Measurements from ENCODE around the gene ZSWIM8.
"Not testable (repeated sequence)": the region's sequence is repeated elsewhere in the genome, so short reads cannot be mapped to it uniquely, and the experiment has no call there.

The ZSWIM8 gene

DNA sequence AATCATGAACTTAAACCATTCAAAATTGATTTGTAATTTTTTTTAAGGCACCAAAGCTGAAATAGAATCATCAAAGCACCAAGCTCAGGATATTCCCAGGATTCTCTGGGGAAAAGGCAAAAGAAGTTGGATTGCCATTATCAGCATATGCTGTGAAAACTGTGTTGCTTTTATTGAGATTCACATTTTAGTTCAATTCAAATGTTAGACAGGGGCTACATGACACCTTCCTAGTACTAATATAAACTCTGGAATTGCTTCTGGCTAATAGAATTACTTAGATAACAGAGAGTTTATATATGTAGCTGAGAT lies 30.3 kb downstream of the ZSWIM8 start:
- DNase-seq, result no peak

DNA sequence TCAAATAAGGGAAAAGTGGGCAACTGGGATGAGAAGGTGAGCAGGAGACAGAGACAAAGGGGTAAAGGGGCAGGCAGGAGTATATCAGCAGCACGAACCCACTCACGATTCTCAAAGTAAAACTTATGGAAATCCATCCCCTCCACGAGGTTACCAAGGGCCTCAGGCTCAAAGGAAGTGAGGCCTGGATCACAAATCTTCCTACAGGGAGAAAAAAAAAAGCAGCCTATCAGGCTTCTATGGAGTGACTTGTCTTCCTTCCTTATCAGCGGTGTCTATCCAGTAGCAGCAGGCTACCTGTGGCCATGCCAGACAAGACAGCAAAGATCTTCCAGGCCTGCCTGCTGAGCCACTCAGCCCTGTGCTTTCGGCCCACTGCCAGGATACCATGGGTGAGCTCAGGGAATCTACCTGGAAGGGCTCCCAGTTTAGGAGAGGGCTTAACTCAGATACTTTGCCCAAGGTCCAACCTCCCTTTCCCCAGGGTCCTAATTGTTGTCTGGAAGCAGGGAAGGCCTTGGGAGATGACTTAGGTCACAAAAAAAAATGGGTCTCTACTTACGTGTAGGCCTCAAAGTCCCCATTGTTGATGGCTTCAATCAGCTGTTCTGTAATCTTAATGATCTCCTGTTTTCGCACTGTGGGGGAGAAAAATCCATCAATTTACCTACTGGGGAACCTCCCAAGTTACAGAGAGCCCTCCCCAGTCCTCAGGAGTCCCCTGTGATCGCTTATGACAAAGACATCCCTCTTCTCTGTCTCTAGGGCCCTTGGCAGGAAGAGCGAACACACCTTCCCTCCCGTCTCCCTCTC lies 31.7 kb downstream of the ZSWIM8 start:
- no peak for DNase-seq

DNA sequence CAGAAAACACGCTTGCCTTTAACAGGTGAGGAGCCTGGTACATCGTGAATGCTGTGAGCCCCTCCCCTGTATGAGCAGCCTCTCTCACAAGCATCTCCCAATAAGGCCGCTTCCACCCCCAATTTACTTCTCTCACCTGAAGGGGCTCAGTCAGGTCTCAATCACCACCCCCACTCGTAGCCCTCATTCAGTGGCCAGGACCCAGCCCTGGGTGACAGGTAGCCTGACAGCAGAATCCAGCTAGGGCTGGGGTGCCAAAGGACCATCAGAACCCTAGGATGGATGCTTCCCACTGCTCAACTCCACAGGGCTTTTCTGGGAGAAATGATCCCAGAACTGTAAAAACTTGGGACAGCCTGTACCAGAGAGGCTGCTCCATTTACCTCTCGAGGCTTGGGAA lies 32.4 kb downstream of the ZSWIM8 start:
- DNase-seq, result no peak

DNA sequence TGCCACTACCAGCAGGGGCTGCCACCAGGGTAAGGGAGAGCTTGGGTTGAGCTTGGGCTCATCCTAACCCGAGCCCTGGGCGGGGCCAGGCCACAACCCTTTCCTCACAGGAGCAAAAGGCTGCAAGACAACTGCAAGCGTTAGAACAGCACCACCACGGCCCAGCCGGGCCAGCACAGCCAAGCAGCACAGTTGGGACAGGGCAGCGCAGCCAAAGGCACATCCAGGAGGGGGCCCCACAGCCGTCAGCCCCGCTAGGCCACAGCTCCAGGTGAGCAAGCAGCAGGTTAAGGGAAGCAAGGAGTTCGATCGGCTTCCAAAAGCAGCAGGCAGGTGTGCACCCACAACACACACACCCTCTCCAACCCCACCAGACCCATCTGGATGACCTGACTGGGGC lies 33.0 kb downstream of the ZSWIM8 start:
- no peak for DNase-seq

DNA sequence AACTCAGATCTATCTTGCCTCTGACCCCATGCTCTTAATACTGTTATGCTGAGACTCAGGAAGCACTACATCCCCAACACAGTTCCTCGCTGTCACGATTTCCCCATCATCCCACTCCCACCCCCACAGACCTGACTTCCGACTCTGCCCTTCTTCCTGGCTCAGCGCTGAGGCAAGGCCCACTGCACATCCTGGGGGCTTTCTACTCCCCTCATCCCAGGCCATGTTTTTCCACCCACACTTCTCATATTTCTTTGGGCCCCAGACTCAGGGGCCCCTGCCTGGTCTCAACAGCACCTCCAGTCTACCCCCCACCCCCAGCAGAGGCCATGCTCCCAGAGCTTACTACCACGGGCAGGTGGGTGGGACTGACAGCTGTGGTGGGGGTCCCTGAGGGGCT lies 33.7 kb downstream of the ZSWIM8 start:
- DNase-seq, result no peak

DNA sequence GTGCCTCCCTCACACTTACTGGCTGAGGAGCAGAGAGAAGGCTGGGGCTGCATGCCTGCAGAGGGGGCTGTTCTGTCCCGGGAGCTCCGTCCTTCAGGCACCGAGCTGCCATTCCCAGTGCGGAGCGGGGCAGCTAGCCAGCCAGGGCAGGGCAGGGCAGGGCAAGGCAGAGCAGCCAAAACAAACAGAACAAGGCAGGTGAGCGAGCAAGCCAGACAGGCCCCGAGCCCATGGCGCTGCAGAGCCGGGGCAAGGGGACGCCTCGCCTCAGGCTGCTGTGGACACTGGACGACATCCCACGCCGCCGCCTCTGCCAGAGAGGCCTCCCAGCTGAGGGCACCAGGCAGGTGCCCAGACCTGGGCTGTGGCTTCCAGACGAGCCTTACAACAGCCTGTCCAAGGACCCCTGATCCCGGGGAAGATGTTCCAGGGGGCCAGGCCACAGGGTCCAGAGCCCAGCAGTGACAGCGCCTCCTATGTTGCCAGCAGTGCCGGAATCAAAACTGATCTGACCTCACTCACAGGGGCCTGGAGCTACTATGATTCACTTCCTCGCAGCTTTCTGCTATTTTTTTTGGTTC lies 34.2 kb downstream of the ZSWIM8 start:
- DNase-seq, result no peak

DNA sequence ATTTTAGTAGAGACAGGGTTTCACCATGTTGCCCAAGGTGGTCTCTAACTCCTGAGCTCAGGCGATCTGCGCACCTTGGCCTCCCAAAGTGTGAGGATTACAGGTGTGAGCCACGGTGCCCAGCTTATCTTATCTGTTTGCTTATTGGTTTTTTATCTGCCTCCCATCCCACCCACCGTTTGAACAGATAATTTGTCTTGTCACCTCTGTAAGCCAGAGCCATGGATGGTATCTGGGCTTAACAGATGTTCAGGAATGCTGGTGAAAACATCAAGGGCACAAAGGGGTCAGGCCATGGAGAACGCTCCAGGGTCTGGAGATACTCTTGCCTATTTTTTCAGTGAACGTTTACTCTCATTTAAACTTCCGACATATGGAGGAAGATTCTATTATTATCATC lies 38.0 kb downstream of the ZSWIM8 start:
- DNase-seq, result no peak

DNA sequence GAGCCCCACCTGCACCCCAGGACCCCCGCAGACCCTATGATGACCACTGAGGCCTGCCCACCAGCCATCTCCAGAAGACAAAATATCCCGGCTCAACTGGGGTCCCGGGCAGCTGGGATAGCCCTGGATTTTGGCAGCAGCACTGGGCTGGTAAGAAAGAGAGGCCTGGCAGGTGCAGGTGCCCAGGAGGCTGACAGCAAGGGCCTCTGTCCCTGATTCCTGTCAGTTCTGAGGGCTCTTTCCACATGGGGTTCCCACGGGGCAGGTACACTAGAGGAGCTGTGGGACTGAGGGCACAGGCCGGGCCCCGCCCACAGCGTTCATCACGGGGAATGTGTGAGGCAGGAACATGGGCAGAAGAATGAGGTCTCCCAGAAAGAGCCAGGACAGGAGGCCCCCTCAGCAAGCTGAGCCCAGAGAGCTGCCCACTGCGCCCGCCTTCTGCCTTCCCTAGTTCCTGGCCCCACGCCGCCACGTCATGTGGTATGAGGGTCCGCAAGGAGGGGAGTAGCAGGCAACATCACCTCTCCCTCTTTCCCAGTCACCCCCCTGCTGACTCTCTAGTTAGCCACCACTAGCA lies 38.8 kb downstream of the ZSWIM8 start:
- DNase-seq, result no peak

DNA sequence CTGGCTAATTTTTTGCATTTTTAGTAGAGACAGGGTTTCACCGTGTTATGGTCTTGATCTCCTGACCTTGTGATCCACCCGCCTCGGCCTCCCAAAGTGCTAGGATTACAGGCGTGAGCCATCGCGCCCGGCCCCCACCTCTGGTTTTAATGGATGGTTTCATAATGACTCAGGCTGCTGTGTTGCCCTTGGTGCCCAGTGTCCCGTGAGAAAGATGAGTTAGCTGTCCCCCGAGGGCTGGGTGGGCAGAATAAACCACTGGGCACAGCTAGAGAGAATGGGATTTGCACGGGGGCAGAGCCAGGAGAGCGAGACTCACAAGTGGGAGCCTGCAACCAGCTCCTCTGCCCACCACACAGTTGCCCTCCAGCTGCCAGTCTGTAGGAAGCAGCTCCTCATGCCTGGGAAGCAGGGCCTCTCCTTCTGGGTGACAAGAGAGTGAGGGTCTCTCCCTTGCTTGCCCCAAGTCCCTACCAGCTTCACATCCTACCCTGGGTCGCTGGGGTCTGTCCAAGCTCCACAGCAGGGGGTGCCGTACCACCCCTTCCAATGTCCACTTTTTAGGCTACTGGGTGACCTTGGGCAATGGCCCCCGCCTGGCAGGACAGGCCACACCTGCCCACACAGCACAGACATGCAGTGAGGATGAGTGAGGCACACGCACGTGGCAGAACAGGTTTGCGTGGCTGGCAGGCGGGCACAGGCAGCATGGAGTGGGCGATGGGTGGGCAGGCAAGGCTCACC lies 42.1 kb downstream of the ZSWIM8 start:
- no peak for DNase-seq

DNA sequence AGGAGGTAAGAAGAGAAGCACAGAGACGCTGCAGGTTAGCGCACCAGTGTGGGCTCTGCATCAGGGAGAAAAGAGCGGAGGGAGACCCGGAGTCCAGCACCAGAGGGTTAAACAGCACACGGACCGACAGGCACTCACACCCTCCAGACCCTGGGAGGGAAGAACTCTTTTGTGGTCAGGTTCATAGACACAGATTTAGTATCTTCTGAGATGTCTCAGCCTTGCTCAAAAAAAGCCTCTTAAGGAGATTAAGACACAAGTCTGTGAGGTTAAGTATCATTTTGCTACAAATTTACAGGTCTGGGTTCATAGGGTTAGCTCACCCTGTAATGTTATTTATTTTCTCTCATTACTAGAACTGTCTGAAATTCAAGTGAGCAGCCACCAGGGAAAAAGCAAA lies 42.8 kb downstream of the ZSWIM8 start:
- no peak for DNase-seq

DNA sequence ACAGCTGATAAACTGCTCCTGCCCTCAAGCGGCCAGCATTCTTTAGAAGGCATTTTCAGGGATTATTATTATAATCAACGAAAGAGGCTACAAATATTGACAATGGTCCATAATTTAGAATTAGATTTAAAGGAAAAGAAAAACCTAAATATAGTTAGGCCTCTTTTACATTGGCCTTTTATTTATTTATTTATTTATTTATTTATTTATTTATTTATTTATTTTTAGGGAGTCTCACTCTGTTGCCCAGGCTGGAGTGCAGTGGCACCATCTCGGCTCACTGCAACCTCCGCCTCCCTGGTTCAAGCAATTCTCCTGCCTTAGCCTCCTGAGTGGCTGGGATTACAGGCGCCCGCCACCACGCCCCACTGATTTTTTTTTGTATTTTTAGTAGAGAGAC lies 43.7 kb downstream of the ZSWIM8 start:
- DNase-seq, result not testable (repeated sequence)

DNA sequence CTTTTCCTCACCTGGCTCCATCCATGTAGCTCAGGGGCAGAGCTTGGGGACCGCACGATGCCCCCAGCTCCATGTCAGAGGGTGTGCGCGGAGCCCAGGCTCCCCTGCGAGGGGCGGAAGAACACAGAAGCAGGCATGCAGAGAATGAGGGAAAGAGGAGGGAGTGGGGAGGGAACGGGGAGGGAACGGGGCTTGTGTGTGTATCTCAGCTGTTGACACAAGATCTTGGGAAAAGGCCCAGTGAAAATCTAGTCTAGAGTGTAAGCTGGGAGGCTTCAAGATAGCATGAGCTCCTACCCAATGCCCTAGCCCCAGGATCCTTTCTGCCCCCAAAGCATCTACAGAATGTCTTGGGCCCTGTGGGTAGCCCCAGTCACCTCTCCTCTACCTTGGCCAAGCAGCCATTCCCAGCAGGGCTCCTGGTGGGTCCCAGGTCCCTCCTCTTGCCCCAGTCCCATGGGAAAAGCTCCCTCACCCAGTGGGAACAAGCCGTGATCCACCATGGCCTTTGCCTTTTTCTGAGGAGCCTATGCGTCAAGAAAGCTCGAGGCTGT lies 51.1 kb downstream of the ZSWIM8 start:
- no peak for DNase-seq

DNA sequence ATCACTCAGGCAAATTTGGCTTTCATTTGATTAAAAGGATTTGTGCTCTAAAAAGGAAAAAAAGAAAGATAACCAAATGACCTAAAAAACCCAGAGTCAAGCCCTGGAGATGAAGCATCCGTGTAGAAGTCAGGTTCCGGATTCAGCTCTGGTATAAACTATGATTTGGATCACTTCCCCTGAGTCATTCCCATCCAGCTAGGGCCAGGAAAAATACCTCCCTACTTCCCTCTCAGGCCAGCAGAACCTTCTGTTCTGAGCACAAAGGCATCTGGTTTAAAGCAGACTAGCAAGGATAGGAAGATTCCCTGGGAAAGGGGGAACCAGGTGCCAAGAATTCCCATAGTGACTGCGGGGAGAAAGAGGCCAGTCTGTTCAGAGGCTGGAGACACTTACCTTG lies 51.7 kb downstream of the ZSWIM8 start:
- DNase-seq, result no peak

DNA sequence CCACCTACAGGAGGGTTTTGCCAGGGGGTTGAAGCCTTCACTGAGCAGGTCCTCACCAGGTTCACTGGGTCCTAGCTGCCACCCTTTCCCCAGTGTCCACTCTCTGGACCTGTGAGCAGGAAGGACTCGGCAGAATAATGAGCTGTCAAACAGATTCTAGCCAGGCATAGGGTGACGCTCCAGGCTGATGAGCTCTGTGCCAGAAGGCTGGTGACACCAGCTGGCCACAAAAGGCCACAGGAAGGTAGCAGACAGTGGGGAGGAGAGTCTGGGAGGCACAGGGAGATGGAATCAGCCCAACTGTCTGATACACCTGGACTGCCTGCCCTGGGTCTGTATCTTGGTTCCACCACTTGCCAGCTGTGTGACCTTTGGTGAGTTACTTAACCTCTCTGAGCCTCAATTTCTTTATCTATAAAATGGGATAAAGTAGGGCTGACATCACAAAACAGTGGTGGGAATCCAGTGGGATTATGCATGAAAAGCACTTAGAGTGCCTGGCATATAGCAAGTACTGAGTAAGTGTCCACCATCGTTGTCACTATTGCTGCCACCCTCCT lies 52.7 kb downstream of the ZSWIM8 start:
- no peak for DNase-seq

DNA sequence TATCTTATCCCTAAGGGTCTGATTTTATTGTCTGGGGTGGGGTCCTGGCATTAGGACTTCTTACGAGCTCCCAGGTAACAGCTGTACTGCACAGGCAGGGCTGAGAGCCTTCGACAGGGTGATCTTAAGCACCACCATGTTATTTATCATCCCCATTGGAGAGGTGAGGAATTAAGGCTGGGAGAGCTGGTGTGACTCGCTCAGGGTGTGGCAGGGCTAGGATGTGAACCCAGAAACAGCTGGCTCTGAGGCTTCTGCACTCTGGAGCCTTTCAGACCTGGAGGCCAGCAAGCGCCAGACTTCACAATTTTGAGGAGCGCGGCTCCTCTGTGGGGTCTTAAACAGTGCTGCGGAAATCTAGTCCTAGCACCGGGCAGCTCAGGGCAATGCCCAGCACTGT lies 53.4 kb downstream of the ZSWIM8 start:
- DNase-seq, result no peak

DNA sequence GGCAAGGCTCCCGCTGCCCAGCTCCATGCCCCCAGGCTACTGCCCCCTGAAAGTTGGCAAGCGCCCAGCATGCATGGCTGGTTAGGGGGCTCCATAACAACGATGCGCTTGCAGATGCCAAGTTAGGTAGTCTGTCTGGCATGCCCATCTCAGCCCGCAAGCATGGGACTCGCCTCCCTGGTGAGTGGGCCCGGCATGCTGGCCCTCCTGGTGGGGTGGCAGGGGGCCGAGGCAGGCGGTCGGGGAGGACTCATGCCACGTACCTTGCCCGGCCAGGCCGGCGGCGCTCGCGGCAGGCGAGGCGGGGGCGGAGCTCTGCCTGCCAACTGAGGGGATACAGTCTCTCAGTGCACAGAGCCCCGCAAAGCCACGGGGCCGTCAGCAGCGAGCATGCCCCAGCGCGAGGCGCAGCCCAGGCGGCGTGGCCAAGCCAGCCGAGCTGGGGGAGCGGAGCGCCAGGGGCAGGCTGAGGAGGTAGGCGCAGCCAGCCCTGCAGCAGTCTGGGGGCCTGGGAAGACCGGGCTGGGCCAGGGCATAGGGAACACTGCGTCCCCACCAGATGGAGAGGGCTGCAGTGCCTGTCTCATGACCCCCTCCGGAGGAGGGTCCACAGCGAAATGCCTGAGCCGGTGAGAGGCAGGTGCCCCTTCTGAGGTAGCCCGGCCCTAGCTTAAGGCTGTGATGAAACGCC lies 54.0 kb downstream of the ZSWIM8 start:
- no peak for DNase-seq

DNA sequence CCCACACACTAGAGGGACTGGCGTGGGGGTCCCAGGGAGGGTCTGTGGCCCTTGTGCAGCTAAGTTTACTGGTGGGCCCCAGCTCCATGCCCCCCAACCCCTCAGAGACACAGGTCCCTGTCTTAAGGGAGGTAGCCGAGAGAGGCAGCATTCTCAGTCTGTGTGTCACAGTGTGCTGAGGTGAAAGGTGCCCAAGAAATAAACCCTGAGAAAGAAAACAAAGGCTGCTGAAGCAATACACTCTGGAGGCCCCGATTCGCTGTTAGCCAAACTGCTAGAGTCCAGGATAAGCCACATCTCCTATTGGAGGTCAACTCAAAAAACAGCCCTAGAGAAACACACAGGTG lies 54.6 kb downstream of the ZSWIM8 start:
- DNase-seq, result no peak

DNA sequence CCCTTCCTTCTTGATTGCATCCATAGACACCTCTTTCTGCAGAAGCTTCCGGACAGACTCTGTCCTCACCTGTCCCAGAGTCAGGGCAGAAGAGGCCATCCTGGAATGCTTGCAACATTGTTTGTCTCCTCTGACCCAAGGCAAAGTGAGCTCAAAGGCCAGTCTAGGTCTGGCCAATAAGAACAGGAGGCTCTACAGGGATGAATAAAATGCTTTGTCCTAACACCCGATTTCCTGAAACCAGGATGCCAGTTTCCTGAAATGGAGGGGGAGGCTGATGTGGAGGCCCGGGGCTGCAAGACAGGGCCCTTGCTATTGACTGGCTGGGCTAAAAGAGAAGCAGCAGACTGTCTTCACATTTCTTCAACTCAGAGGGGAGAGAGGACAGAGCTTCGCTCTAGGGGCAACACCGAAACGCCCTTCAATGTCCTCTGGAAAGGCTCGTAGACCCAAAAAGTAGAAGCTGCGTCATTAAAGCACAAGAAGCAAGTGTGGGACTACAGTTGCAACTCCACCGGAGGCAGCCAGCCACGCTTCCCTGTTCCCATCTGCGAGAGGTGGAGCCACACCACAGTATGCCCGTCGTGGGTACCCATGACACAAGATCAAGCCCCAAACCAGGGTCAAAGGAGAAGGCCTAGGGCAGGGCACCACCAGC lies 55.1 kb downstream of the ZSWIM8 start:
- DNase-seq, result no peak

DNA sequence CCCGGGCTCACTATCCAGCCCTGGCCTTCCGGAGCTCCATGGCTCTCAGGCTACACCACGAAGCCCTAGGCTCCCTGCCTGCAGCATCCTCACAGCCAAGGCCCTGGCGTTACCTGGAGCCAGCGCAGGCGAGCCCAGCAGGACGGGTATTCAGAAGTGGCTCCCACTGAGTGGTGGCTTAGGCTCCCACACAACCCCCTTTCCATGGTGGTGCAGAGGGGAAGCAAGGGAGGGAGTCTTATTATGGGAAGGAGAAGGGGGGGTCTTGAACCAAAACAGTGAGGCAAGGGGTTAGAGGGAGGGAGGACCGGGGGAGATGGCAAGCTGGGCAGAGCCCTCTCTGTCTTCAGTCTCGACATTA lies 55.6 kb downstream of the ZSWIM8 start:
- DNase-seq, result no peak

DNA sequence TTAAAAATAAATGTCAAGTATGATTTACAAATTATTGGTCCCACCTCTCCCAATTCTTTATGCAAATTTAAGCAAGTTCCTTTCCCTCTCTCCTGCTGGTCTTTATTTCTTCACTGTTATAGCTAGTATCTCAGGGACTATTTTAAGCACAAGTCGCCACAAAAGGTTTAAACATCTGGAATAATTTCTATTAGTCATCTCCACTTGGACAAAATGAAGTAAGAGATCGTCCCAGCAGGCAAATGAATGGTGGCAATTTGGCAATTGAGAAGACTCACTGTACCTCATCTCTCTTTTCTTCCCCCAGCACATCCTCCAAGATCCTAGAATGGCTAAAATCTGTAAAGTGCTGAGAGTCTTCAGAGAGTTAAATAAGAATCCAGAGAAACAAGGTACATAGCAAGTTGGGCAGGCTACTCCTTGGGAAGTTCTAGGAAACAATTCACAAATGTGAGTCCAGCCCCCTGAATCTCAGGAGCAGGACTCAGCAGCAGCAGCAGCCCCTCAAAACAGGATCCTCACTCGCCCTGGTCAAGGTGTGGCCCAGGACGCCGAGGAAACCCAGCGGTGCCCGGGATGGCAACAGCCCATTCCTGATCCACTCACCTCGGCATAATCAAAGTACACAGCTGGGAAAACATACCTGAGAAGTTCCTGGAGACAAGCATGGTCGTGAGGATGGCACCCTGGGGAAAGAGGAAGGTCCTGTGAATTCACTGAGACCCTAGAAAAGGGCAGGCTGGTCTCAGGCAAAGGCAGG lies 56.3 kb downstream of the ZSWIM8 start:
- no peak for DNase-seq

DNA sequence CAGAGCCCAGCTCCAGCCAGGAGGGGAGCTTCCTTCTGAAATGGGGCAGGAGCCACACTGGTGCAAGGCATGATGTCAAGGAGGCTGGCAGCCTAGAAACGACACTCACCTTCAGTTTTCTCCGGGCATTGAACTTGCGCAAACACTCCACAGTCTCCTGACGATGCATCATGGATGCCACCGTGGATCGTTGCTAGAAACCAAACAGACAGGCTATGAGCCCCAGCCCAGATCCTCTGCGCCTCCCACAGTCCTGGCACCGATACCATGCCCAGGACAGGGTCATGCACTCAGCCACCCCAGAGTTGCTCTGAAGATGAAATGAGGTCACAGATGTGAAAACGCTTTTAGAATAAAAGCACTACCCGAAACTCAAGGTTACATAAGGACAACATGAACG lies 56.9 kb downstream of the ZSWIM8 start:
- no peak for DNase-seq

DNA sequence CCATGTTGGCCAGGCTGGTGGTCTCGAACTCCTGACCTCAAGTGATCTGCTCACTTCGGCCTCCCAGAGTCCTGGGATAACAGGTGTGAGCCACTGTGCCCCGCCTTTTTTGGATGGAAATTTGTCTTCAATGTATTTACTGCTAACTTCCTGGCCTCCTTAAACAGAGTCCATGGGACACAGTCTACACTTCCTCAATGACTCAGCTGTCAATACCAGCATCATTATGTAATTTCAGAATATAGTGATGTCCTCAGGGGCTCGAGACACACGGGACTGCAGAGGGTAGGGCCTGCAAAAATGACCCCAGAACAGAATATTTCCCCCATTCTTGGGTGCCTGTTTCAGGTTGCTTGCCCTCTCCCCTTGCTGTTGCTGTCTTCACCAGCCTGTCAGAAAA lies 57.9 kb downstream of the ZSWIM8 start:
- no peak for DNase-seq
